SK-N-SH (cell line): Measurements from ENCODE around the gene AVPR2. TPM values are rescaled to one million over a fixed set of nuclear protein-coding genes. Genes with fewer than 3 reads are reported as not detected.

Experiments used
- CTCF ChIA-PET: fragments of 300-600, 350-600 bp; formaldehyde crosslinking; extraction: SDS; loops from one replicate; lab custom pipeline; 2021; lab: Yijun Ruan, JAX
- POLR2A ChIA-PET: fragments of 350-600 bp; sonication (Branson Sonifier 250); formaldehyde crosslinking; extraction: SDS; loops from one replicate; lab custom pipeline; 2020; ENCODE audit warnings: antibody characterized with exemption, inconsistent platforms; lab: Yijun Ruan, JAX
- DNase-seq: peaks from one replicate; pipeline ENCODE4 v3.0.0; 2012
- H2AFZ ChIP-seq: fragments of 200-600 bp; sonication (generic); 2 replicates; pipeline ENCODE4 v1.8.1; 2016; ENCODE audit warnings: antibody characterized with exemption, mild to moderate bottlenecking, low read depth
- H3F3A ChIP-seq: fragments of 200-600 bp; sonication (generic); replicated peaks from 2 replicates; pipeline ENCODE3; 2016; ENCODE audit warnings: antibody characterized with exemption, mild to moderate bottlenecking; ENCODE audit not compliant: insufficient read depth
- H3K27ac ChIP-seq, 2 experiments: fragments of 200-500 bp in 1 of 2; fragments of 200-600 bp in 1 of 2; sonication (Bioruptor generic) in 1 of 2; sonication (generic), shearing (Covaris generic) in 1 of 2; 2 replicates each; pipeline versions ENCODE4 v1.5.1 to v1.6.1; 2014 to 2016; ENCODE audit warnings: low read depth in 2 of 2, inconsistent platforms in 1 of 2, low read length in 1 of 2, mild to moderate bottlenecking in 1 of 2, mixed read lengths in 1 of 2
- H3K27me3 ChIP-seq: fragments of 200-600 bp; sonication (generic), shearing (Covaris generic); 2 replicates; pipeline ENCODE4 v1.6.1; 2016; ENCODE audit warnings: mixed run types; ENCODE audit not compliant: insufficient read depth
- H3K36me3 ChIP-seq, 2 experiments: fragments of 200-500 bp in 1 of 2; fragments of 200-600 bp in 1 of 2; sonication (Bioruptor generic) in 1 of 2; sonication (generic) in 1 of 2; replicated peaks in 1 of 2; 2 replicates each; pipeline versions ENCODE3 to v1.5.1; 2014 to 2016; ENCODE audit warnings: low read length in 1 of 2, mild to moderate bottlenecking in 1 of 2; ENCODE audit not compliant: insufficient read depth in 2 of 2, control insufficient read depth in 1 of 2
- H3K4me1 ChIP-seq, 2 experiments: fragments of 200-500 bp in 1 of 2; fragments of 200-600 bp in 1 of 2; sonication (Bioruptor generic) in 1 of 2; sonication (generic), shearing (Covaris generic) in 1 of 2; 2 replicates each; pipeline versions ENCODE4 v1.5.1 to v1.6.1; 2014 to 2016; ENCODE audit warnings: low read depth in 1 of 2, low read length in 1 of 2, mixed run types in 1 of 2; ENCODE audit not compliant: insufficient read depth in 2 of 2, control insufficient read depth in 1 of 2
- H3K4me2 ChIP-seq: fragments of 200-600 bp; sonication (generic), shearing (Covaris generic); 2 replicates; pipeline ENCODE4 v1.6.1; 2017; ENCODE audit warnings: mixed run types
- H3K4me3 ChIP-seq, 2 experiments: fragments of 200-500 bp in 1 of 2; fragments of 200-600 bp in 1 of 2; sonication (Bioruptor generic) in 1 of 2; sonication (generic), shearing (Covaris generic) in 1 of 2; 2 replicates each; pipeline versions ENCODE4 v1.5.1 to v1.8.1; 2014 to 2016; ENCODE audit warnings: low read depth in 2 of 2, inconsistent platforms in 1 of 2, low read length in 1 of 2, mild to moderate bottlenecking in 1 of 2, mixed read lengths in 1 of 2, moderate library complexity in 1 of 2
- H3K79me2 ChIP-seq: fragments of 200-600 bp; sonication (generic); 2 replicates; pipeline ENCODE4 v1.8.1; 2017; ENCODE audit warnings: mild to moderate bottlenecking; ENCODE audit not compliant: insufficient read depth
- H3K9ac ChIP-seq: fragments of 200-600 bp; sonication (generic); 2 replicates; pipeline ENCODE4 v1.6.1; 2017; ENCODE audit warnings: mixed run types
- H3K9me2 ChIP-seq: fragments of 200-600 bp; sonication (generic); 2 replicates; pipeline ENCODE4 v1.6.1; 2017; ENCODE audit warnings: mixed run types
- H3K9me3 ChIP-seq: fragments of 200-600 bp; sonication (generic); 2 replicates; pipeline ENCODE4 v1.6.1; 2017; ENCODE audit warnings: mixed run types, mild to moderate bottlenecking, moderate library complexity
- H4K20me1 ChIP-seq: fragments of 200-600 bp; sonication (generic); 2 replicates; pipeline ENCODE4 v1.6.1; 2017; ENCODE audit warnings: mild to moderate bottlenecking, mixed run types; ENCODE audit not compliant: insufficient read depth
- CHD2 ChIP-seq: fragments of 150-350 bp; IDR thresholded peaks from 2 replicates; pipeline ENCODE4 v1.6.1; 2018; ENCODE audit warnings: low read length; ENCODE audit not compliant: partially characterized antibody
- ELF1 ChIP-seq: IDR thresholded peaks from 2 replicates; pipeline ENCODE4 v1.4.0; 2012
- EZH2phosphoT487 ChIP-seq: fragments of 200-600 bp; sonication (generic); IDR thresholded peaks from 2 replicates; pipeline ENCODE4 v1.6.1; 2017; ENCODE audit warnings: low read depth, mixed run types, mild to moderate bottlenecking, antibody characterized with exemption, moderate library complexity, borderline replicate concordance
- FOSL2 ChIP-seq: IDR thresholded peaks from 2 replicates; pipeline ENCODE4 v1.4.0; 2012; ENCODE audit warnings: low read depth, mild to moderate bottlenecking, moderate library complexity, borderline replicate concordance
- GABPA ChIP-seq: IDR thresholded peaks from 2 replicates; pipeline ENCODE4 v1.4.0; 2012; ENCODE audit warnings: low read depth, mild to moderate bottlenecking
- JUND ChIP-seq: IDR thresholded peaks from 2 replicates; pipeline ENCODE4 v1.4.0; 2012
- MEF2A ChIP-seq: IDR thresholded peaks from 2 replicates; pipeline ENCODE4 v1.4.0; 2012; ENCODE audit warnings: low read depth, borderline replicate concordance
- MXI1 ChIP-seq: IDR thresholded peaks from 2 replicates; pipeline ENCODE4 v1.6.1; 2012; ENCODE audit warnings: mild to moderate bottlenecking, low read depth, low read length, improper control_type of control experiment
- NFIC ChIP-seq: IDR thresholded peaks from 2 replicates; pipeline ENCODE4 v1.4.0; 2012; ENCODE audit warnings: borderline replicate concordance
- POLR2AphosphoS5 ChIP-seq: IDR thresholded peaks from 2 replicates; pipeline ENCODE4 v1.6.1; 2012; ENCODE audit warnings: low read depth, low read length
- RCOR1 ChIP-seq: fragments of 150-350 bp; IDR thresholded peaks from 2 replicates; pipeline ENCODE4 v1.6.1; 2017; ENCODE audit warnings: antibody characterized with exemption, low read length
- RFX5 ChIP-seq: IDR thresholded peaks from 2 replicates; pipeline ENCODE4 v1.6.1; 2012; ENCODE audit warnings: mild to moderate bottlenecking, improper control_type of control experiment, low read length
- SMC3 ChIP-seq: IDR thresholded peaks from 2 replicates; pipeline ENCODE4 v1.6.1; 2012; ENCODE audit warnings: low read depth, low read length, improper control_type of control experiment
- TCF12 ChIP-seq: IDR thresholded peaks from 2 replicates; pipeline ENCODE4 v1.4.0; 2012
- TEAD4 ChIP-seq: IDR thresholded peaks from 2 replicates; pipeline ENCODE4 v1.4.0; 2012; ENCODE audit warnings: mild to moderate bottlenecking, borderline replicate concordance; ENCODE audit not compliant: insufficient read depth
- YY1 ChIP-seq: IDR thresholded peaks from 2 replicates; pipeline ENCODE4 v1.4.0; 2012; ENCODE audit warnings: low read depth, mild to moderate bottlenecking
- WGBS: methylation state at CpG from one replicate; pipeline ENCODE4 v1.1.6; 2017; ENCODE audit warnings: low lambda C conversion rate; 5-methylcytosine and 5-hydroxymethylcytosine counted together
- polyA plus RNA-seq, 3 experiments: library from polyadenylated mRNA; depleted of rRNA; stranded (reverse); fragments of >200 nt; gene quantifications; 2 replicates each; pipeline ENCODE4 v1.2.3, GENCODE V29; 2012
- TF ChIP-seq, protein P1 (sequence below): IDR thresholded peaks from 2 replicates; pipeline ENCODE4 v1.4.0; 2012; ENCODE audit warnings: low read depth
- TF ChIP-seq, protein P2 (sequence below): IDR thresholded peaks from 2 replicates; pipeline ENCODE4; 2012
- TF ChIP-seq, protein P3 (sequence below): IDR thresholded peaks from 2 replicates; pipeline ENCODE4 v1.4.0; 2012; ENCODE audit warnings: low read depth, borderline replicate concordance
- TF ChIP-seq, protein P4 (sequence below): fragments of 150-350 bp; IDR thresholded peaks from 2 replicates; pipeline ENCODE4 v1.6.1; 2017; ENCODE audit warnings: antibody characterized with exemption, low read length, low read depth, borderline replicate concordance
- TF ChIP-seq, protein P5 (sequence below): IDR thresholded peaks from 2 replicates; pipeline ENCODE4 v1.4.0; 2012; ENCODE audit warnings: low read depth, borderline replicate concordance

AVPR2 gene
- polyA plus RNA-seq, 1 of the 3 experiments (the other 2 are of a cell fraction), result not detected

DNA sequence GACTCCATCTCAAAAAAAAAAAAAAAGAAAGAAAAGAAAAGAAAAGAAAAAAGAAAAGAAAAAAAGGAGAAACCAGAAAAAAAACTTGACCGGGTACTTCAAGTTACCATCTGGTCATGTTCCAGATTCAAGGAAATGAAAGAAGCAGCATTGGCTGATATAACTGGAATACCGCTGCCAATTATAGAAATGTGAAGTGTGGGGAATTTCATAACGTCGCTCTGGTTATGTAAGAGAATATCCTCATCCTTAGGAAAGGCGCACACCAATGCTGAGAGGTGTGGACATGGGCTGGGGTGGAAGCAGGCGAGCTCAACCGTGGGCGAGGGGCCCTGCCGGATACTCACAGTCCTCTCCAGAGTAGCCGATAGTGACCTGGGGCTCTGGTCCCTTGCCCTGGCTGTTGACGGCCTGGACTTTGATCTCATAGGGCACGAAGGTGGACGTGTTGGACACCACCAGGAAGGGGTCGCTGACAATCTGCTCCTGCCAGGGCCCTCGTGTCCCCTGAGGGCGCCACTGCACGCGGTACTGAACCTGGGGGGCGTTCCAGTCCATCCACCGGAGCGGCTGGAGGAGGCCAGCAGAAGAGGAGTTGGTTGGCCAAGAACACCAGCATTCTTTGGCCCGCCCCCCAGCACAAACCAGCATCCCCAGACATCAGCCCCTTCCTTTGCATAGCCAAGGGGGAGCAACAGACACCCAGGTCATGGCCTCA is 38.0 kb upstream of the AVPR2 start:
- WGBS, result 71% methylated on average over 11 of the region's 22 CpGs
- no peaks in the 10 kb centered on the region for H3K9me2 ChIP-seq

DNA sequence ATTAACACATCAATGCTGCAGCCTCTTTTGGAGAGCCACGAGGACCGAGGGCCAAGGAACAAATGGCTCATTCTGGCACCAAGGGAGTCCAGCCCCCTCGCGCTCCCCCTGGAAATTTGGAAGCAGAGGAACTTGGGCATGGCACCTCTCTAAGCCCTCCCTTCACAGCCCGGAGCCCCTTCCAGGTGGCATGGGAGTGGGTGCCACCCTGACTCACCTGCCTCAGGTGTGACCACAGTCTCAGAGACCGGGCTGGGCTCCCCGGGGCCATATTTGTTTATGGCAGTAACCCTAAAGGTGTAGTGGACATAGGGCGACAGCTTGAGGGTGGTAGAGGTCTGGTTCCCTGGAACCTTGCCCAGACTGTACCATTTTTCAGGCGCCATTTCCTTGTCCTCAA is 37.3 kb upstream of the AVPR2 start:
- Histone ChIP-seq H3K27me3 (no peaks in the 10 kb centered on the region), H3K79me2 (no peaks in the 10 kb centered on the region), H3K9me2 (no peaks in the 10 kb centered on the region), H3K9ac (no peak overlapping the region), H3K4me3 (no peak overlapping the region), H2AFZ (no peak overlapping the region), H3K4me2 (no peak overlapping the region), H3K36me3 (no peaks in the 10 kb centered on the region), H3K9me3 (no peaks in the 10 kb centered on the region), H3K4me1 (peaks cover 0 to 9% of the 10 kb centered on the region in 2 experiments; a peak in 1 of 4 replicates), H3F3A (no peaks in the 10 kb centered on the region), H3K27ac (no peak overlapping the region), H4K20me1 (no peaks in the 10 kb centered on the region)
- 51% methylated on average over 5 of the region's 9 CpGs for WGBS
- no peak for DNase-seq
- CTCF ChIA-PET, result no interaction called here
- POLR2A ChIA-PET, result interaction anchor here (0.6 kb wide), 1 partner anchor 12 kb away, joined by 3 read pairs; no protein-coding TSS in a partner anchor
- TF ChIP-seq CHD2 (no peak), ELF1 (no peak), GABPA (no peak), SMC3 (no peak), MXI1 (no peak), RFX5 (no peak), FOSL2 (no peak), POLR2AphosphoS5 (no peak), MEF2A (no peak), TEAD4 (no peak), JUND (no peak), TCF12 (no peak)
- TF ChIP-seq, protein P1, sequence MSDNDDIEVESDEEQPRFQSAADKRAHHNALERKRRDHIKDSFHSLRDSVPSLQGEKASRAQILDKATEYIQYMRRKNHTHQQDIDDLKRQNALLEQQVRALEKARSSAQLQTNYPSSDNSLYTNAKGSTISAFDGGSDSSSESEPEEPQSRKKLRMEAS, result no peak
- TF ChIP-seq, protein P2, sequence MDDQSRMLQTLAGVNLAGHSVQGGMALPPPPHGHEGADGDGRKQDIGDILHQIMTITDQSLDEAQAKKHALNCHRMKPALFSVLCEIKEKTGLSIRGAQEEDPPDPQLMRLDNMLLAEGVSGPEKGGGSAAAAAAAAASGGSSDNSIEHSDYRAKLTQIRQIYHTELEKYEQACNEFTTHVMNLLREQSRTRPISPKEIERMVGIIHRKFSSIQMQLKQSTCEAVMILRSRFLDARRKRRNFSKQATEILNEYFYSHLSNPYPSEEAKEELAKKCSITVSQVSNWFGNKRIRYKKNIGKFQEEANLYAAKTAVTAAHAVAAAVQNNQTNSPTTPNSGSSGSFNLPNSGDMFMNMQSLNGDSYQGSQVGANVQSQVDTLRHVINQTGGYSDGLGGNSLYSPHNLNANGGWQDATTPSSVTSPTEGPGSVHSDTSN, result no peak
- TF ChIP-seq, protein P3, sequence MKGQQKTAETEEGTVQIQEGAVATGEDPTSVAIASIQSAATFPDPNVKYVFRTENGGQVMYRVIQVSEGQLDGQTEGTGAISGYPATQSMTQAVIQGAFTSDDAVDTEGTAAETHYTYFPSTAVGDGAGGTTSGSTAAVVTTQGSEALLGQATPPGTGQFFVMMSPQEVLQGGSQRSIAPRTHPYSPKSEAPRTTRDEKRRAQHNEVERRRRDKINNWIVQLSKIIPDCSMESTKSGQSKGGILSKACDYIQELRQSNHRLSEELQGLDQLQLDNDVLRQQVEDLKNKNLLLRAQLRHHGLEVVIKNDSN, result no peak
- TF ChIP-seq, protein P4, sequence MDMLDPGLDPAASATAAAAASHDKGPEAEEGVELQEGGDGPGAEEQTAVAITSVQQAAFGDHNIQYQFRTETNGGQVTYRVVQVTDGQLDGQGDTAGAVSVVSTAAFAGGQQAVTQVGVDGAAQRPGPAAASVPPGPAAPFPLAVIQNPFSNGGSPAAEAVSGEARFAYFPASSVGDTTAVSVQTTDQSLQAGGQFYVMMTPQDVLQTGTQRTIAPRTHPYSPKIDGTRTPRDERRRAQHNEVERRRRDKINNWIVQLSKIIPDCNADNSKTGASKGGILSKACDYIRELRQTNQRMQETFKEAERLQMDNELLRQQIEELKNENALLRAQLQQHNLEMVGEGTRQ, result no peak

More for the DNA sequence above, 38.0 kb upstream of the AVPR2 start:
- Histone ChIP-seq H3K36me3 (no peaks in the 10 kb centered on the region), H3K79me2 (no peaks in the 10 kb centered on the region), H3K27me3 (no peaks in the 10 kb centered on the region), H4K20me1 (no peaks in the 10 kb centered on the region), H2AFZ (no peak overlapping the region), H3K4me3 (no peak overlapping the region), H3K27ac (no peak overlapping the region), H3K4me1 (peaks cover 0 to 4% of the 10 kb centered on the region in 2 experiments; a peak in 1 of 4 replicates), H3K9me3 (no peaks in the 10 kb centered on the region), H3K9ac (no peak overlapping the region), H3F3A (no peaks in the 10 kb centered on the region), H3K4me2 (no peak overlapping the region)
- no peak for TF ChIP-seq RCOR1
- no peak for TF ChIP-seq CHD2
- TF ChIP-seq JUND, result no peak
- TF ChIP-seq, protein P5, sequence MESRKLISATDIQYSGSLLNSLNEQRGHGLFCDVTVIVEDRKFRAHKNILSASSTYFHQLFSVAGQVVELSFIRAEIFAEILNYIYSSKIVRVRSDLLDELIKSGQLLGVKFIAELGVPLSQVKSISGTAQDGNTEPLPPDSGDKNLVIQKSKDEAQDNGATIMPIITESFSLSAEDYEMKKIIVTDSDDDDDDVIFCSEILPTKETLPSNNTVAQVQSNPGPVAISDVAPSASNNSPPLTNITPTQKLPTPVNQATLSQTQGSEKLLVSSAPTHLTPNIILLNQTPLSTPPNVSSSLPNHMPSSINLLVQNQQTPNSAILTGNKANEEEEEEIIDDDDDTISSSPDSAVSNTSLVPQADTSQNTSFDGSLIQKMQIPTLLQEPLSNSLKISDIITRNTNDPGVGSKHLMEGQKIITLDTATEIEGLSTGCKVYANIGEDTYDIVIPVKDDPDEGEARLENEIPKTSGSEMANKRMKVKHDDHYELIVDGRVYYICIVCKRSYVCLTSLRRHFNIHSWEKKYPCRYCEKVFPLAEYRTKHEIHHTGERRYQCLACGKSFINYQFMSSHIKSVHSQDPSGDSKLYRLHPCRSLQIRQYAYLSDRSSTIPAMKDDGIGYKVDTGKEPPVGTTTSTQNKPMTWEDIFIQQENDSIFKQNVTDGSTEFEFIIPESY, result no peak
- TF ChIP-seq RFX5, result no peak
- TF ChIP-seq ELF1, result no peak
- no peak for TF ChIP-seq EZH2phosphoT487
- TF ChIP-seq NFIC, result no peak
- no peak for TF ChIP-seq GABPA
- no peak for TF ChIP-seq MXI1
- TF ChIP-seq YY1, result no peak
- ChIA-PET CTCF (interaction anchor here (0.7 kb wide), 1 partner anchor 58 kb away, joined by 3 read pairs; no protein-coding TSS in a partner anchor), POLR2A (no interaction called here)
- no peak for DNase-seq
